HG03558 (cell line): ENCODE measurements around the gene CYP8B1.

ENCODE experiments used
- ATAC-seq: cut with Tn5 transposase; IDR thresholded peaks from one replicate; pipeline ENCODE4 v1.9.1; 2021; ENCODE audit warnings: moderate number of reproducible peaks; ENCODE audit not compliant: unreplicated experiment; ENCODE audit errors: extremely low read depth

CYP8B1 gene

GRCh38 chr3:42853739-42854302 lies 21.9 kb downstream of the CYP8B1 start:
- no peak for ATAC-seq

GRCh38 chr3:42853056-42853455 lies 22.6 kb downstream of the CYP8B1 start:
- ATAC-seq, result no peak

GRCh38 chr3:42852441-42852840 lies 23.2 kb downstream of the CYP8B1 start:
- ATAC-seq, result no peak

GRCh38 chr3:42851228-42851834 lies 24.3 kb downstream of the CYP8B1 start:
- ATAC-seq, result no peak

GRCh38 chr3:42850263-42850662 lies 25.4 kb downstream of the CYP8B1 start:
- no peak for ATAC-seq

GRCh38 chr3:42849017-42849416 lies 26.7 kb downstream of the CYP8B1 start:
- ATAC-seq, result no peak

- no peak for ATAC-seq
Measured at GRCh38 chr3:42847731-42848130, 27.9 kb downstream of the CYP8B1 start.

GRCh38 chr3:42846685-42847522 lies 28.8 kb downstream of the CYP8B1 start:
- no peak for ATAC-seq

- no peak for ATAC-seq
Measured at GRCh38 chr3:42844815-42845214, 30.9 kb downstream of the CYP8B1 start.

GRCh38 chr3:42844412-42844713 lies 31.3 kb downstream of the CYP8B1 start:
- ATAC-seq, result no peak

GRCh38 chr3:42843713-42844411 lies 31.8 kb downstream of the CYP8B1 start:
- no peak for ATAC-seq

- ATAC-seq, result no peak
Measured at GRCh38 chr3:42841332-42841731, 34.3 kb downstream of the CYP8B1 start.

- no peak for ATAC-seq
Measured at GRCh38 chr3:42839616-42840015, 36.1 kb downstream of the CYP8B1 start.

GRCh38 chr3:42838571-42838970 lies 37.1 kb downstream of the CYP8B1 start:
- ATAC-seq, result no peak

GRCh38 chr3:42836150-42837123 lies 39.2 kb downstream of the CYP8B1 start:
- no peak for ATAC-seq

GRCh38 chr3:42831321-42831713 lies 44.4 kb downstream of the CYP8B1 start:
- ATAC-seq, result peak; percentile 43

- no peak for ATAC-seq
Measured at GRCh38 chr3:42830437-42831320, 45.0 kb downstream of the CYP8B1 start.

- ATAC-seq, result no peak
Measured at GRCh38 chr3:42829628-42830436, 45.8 kb downstream of the CYP8B1 start.
